Psoas muscle (tissue), 8 donors: Measurements from ENCODE around the gene TENM3. TPM values are rescaled to one million over a fixed set of nuclear protein-coding genes. Genes with fewer than 3 reads are reported as not detected.

Experiments
- ATAC-seq, 4 donors: fragments of 200-7000 bp; cut with Tn5 transposase; one replicate each; pipeline ENCODE4 v1.9.1; 2020; ENCODE audit warnings: moderate library complexity in 3 of 4, mild to moderate bottlenecking in 2 of 4
- DNase-seq, 2 donors: peaks; one replicate each; pipeline ENCODE4 v3.0.0-alpha.2; 2020
- H3K27ac ChIP-seq: fragments of 200-600 bp; one replicate; pipeline ENCODE4 v1.8.0; 2022
- H3K27me3 ChIP-seq, 3 donors: fragments of 200-600 bp in 1 of 3; one replicate each; pipeline versions ENCODE4 v1.6.1 to v1.8.0; 2013 to 2022; ENCODE audit warnings: low read length in 2 of 3, mild to moderate bottlenecking in 2 of 3, moderate library complexity in 1 of 3; ENCODE audit not compliant: insufficient read depth in 3 of 3
- H3K36me3 ChIP-seq, 2 donors: fragments of 200-600 bp in 1 of 2; one replicate each; pipeline versions ENCODE4 v1.6.1 to v1.8.0; 2013 to 2022; ENCODE audit warnings: low read depth in 1 of 2, mild to moderate bottlenecking in 1 of 2, moderate library complexity in 1 of 2; ENCODE audit not compliant: insufficient read depth in 1 of 2
- H3K4me1 ChIP-seq: fragments of 200-600 bp; one replicate; pipeline ENCODE4 v1.8.0; 2022
- H3K4me3 ChIP-seq: fragments of 200-600 bp; one replicate; pipeline ENCODE4 v1.8.0; 2022; ENCODE audit warnings: mild to moderate bottlenecking
- H3K9me3 ChIP-seq: fragments of 200-600 bp; one replicate; pipeline ENCODE4 v1.8.0; 2022
- CTCF ChIP-seq: fragments of 200-600 bp; IDR thresholded peaks from one replicate; pipeline ENCODE4 v1.8.0; 2022; ENCODE audit warnings: antibody characterized with exemption
- WGBS, 3 donors: extraction: QIAGEN DNeasy Blood & Tissue Kit; methylation state at CpG; one replicate each; pipeline versions ENCODE4 v1.1.6 to v1.1.7; 2013; 5-methylcytosine and 5-hydroxymethylcytosine counted together
- intact Hi-C, 2 donors: fragments of 100-400 bp; cut with DNase I; formaldehyde crosslinking; loops; one replicate each; pipeline versions ENCODE4 v1.11.0 to v1.14.2; 2022
- polyA plus RNA-seq, 3 donors: library from polyadenylated mRNA; stranded (reverse); fragments of 200-250 nt; gene quantifications; one replicate each; pipeline ENCODE4 v1.2.3, GENCODE V29; 2013
- total RNA-seq, 4 donors: library from RNA; stranded (reverse); fragmentation: NEBNext Ultra II Directional in 2 of 4; extraction: Animal tissue kit (Norgen Biotek cat#: 25700) in 2 of 4; gene quantifications; one replicate each; pipeline versions ENCODE4 v1.2.1 to v1.2.4, GENCODE V29; 2021 to 2023
- donor health status: healthy with polysubstance abuse.
- donor health status: DM: no; HTN: no; CAD: no; lungs with moderate emphysema.
- donor health status: Bipolar disorder and iron deficiency.
- donor health status: healthy.
- donor health status: DM: yes; HTN: yes; CAD: no.
- donor health status: DM: no; HTN: no; CAD: no.
- donor health status: DM: no; HTN: no; CAD: no.
- donor health status: DM: yes; HTN: yes; CAD: no.

Gene TENM3
- total and polyA plus RNA-seq, 7 donors: 0.48 to 11.6 (median 5.3) TPM

DNA sequence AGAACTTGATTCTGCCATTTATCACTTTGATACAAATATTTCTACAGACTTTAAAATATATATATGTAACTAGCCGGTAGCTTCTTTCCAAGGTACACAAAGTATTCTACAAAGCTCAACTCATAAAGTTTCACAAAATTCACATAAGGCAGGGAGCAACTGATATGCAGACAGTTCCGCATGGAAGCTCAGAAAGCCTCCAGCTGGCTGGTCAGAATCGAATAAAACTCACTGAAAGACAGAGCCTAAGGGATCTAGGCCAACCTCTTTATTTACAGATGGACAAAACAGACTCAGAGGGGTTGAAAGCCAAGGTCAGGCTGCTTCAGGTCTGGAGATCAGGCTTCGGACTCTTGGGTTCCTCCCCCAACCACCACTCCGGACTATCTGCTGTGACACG is 543.8 kb downstream of the TENM3 start:
- Histone ChIP-seq H3K9me3 (no peaks in the 10 kb centered on the region), H3K4me1 (no peaks in the 10 kb centered on the region), H3K4me3 (no peak overlapping the region), H3K36me3 (peaks cover 0 to 15% of the 10 kb centered on the region in 2 donors), H3K27me3 (no peaks in the 10 kb centered on the region), H3K27ac (no peak overlapping the region)
- ATAC-seq (no peak), DNase-seq (no peak)
- WGBS, 3 donors: 81 to 86% (median 85%) methylated on average over 6 of the region's 6 CpGs
- intact Hi-C loops: no loop called here
- TF ChIP-seq CTCF: no peak

DNA sequence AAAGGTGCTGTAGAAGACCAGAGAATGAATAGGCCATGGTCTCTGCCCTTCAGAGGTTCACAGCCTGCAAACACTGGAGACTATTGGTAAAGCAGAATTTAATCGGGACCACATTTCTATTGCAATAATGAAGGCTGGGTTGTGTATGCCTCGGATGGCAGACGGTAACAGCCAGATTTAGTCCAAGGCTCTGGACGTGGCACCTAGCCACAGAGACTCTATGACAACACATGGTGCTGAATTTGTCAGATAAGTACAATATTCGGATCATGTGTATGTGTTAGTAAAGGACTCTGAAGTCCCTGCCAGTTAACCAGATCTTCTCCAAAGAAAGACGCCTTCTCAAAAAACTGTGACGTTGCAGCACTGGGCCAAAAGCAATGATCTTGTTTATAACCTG is 545.0 kb downstream of the TENM3 start:
- no peaks in the 10 kb centered on the region for H3K4me1 ChIP-seq
- no peak for TF ChIP-seq CTCF
- peaks cover 0 to 25% of the 10 kb centered on the region in 2 donors for H3K36me3 ChIP-seq
- no peaks in the 10 kb centered on the region for H3K27me3 ChIP-seq
- H3K4me3 ChIP-seq: no peak overlapping the region
- H3K9me3 ChIP-seq: no peaks in the 10 kb centered on the region
- no peak overlapping the region for H3K27ac ChIP-seq
- WGBS, 3 donors: 77 to 83% (median 81%) methylated on average over 7 of the region's 7 CpGs
- intact Hi-C loops: no loop called here
- no peak for ATAC-seq
- no peak for DNase-seq

DNA sequence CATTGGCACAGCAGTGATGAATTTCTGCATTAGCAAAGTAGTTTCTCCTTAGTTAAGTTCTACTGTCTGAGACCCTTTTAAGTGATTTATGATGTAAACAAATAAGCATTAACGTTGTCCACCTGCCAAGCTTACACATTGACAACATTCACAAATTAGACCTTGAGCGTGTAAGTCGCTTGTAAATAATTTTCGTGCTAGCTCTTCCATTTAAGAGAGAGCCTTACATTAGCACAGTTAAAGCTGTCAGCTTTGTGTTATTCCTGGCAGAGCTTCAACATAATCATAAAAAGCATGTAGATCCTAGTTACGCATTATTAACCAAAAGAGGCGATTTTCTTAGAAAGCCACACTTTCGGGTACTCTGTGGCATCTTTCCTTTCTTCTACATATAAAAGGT is 546.3 kb downstream of the TENM3 start:
- DNase-seq: no peak
- no peaks in the 10 kb centered on the region for H3K9me3 ChIP-seq
- no peak for ATAC-seq
- no peak overlapping the region for H3K27ac ChIP-seq
- WGBS, 3 donors: 71 to 73% (median 71%) methylated on average over 7 of the region's 7 CpGs
- no peak for TF ChIP-seq CTCF
- intact Hi-C loops: no loop called here
- no peaks in the 10 kb centered on the region for H3K27me3 ChIP-seq
- H3K4me3 ChIP-seq: no peak overlapping the region
- no peaks in the 10 kb centered on the region for H3K4me1 ChIP-seq
- peaks cover 3 to 33% of the 10 kb centered on the region in 2 donors for H3K36me3 ChIP-seq

- ATAC-seq (no peak), DNase-seq (no peak)
- peaks cover 3 to 25% of the 10 kb centered on the region in 2 donors for H3K36me3 ChIP-seq
- no peak for TF ChIP-seq CTCF
- H3K27me3 ChIP-seq: no peaks in the 10 kb centered on the region
- WGBS, 3 donors: 54 to 65% (median 56%) methylated on average over 6 of the region's 6 CpGs
- no peak overlapping the region for H3K4me3 ChIP-seq
- no peak overlapping the region for H3K27ac ChIP-seq
- intact Hi-C loops: no loop called here
- H3K4me1 ChIP-seq: no peaks in the 10 kb centered on the region
- H3K9me3 ChIP-seq: no peaks in the 10 kb centered on the region
These were observed 552.4 kb downstream of the TENM3 start for GRCh38 chr4:182795446-182796238.
